Renal cortex interstitium (tissue), 11 donors: ENCODE data around the gene LINGO4. TPM values are rescaled to one million over a fixed set of nuclear protein-coding genes. Genes with fewer than 3 reads are reported as not detected.

ENCODE experiments used
- DNase-seq, 11 donors: peaks; one replicate each; pipeline ENCODE4 v3.0.0-alpha.2; 2013; ENCODE audit warnings: low read depth in 9 of 11, low spot score in 4 of 11; ENCODE audit errors: extremely low read depth in 1 of 11
- polyA plus RNA-seq, 3 donors: library from polyadenylated mRNA; unstranded; fragments of 120-200 nt; gene quantifications; one replicate each; pipeline ENCODE4 v1.2.1, GENCODE V29; 2013; ENCODE audit not compliant: insufficient read length in 3 of 3

Gene LINGO4
- polyA plus RNA-seq, 3 donors: 0.03 TPM; not detected in 2

DNA sequence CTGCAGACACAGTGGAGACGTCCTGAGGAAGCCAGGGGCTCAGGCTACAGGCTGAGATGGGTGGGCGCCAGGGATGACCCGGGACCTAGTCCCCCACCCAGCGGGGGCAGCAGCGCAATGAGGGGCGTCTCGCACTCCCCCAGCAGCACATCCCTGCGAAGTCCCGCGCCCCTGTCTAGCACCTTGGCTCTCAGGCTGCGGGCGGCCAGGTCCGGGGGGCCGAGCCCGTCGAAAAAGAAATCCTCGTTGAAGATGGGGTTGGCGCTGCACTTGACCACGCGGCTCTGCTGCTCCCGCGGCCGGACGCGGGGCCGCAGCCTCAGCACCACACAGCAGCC, 32.6 kb upstream of the LINGO4 start:
- no peak for DNase-seq

DNA sequence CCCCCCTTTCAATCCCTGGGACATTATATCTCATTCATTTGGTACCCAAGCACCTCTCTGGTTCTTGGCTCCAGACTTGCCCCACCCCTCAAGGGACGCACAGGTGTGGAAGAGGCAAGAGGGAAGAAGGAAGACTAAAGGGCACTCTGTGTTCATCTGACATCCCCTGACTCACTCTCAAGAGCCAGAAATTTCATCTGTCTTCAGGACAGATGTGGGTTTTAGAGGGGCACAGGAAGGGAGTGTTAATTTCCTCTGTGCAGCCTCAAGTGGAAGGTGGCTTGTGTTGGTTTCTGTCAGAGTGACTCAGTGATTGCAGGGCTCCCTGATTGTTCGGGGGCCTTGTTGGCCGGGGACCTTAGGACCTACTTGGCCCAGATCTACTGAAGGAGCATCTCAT, 32.0 kb upstream of the LINGO4 start:
- DNase-seq: no peak

DNA sequence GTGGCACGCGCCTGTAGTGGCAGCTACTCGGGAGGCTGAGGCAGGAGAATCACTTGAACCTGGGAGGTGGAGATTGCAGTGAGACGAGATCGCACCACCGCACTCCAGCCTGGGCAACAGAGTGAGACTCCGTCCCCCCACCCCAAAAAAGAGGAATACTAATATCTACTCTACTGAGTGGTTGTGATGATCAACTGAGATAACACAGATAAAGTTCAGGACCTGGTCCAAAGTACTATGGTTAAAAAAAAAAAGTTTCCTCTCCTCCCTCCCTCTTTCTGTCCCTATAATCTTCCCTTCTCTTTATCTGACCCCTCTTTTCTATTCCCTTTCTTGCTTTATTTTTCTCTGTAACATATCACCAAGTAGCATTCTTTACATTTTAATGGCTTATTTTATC, 30.4 kb upstream of the LINGO4 start:
- no peak for DNase-seq

DNA sequence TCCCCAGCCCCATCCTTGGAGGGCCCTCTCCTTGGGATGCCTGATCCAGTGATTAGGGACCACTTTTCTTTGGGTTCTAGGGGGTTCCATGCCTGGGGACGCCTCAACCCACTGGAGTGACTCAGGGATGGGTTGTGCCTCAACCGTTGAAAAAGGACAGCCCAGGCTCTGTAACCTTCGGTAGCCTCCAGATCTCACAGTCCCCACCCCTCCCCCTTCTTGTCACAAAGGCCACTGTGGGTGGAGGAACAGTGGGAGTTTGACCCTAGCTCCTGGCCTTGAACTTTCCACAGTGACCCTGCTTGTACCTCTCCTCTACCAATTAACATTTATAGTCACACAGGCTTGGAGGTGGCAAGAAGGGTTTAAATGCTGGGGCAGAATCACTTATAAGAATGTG, 29.0 kb upstream of the LINGO4 start:
- no peak for DNase-seq

DNA sequence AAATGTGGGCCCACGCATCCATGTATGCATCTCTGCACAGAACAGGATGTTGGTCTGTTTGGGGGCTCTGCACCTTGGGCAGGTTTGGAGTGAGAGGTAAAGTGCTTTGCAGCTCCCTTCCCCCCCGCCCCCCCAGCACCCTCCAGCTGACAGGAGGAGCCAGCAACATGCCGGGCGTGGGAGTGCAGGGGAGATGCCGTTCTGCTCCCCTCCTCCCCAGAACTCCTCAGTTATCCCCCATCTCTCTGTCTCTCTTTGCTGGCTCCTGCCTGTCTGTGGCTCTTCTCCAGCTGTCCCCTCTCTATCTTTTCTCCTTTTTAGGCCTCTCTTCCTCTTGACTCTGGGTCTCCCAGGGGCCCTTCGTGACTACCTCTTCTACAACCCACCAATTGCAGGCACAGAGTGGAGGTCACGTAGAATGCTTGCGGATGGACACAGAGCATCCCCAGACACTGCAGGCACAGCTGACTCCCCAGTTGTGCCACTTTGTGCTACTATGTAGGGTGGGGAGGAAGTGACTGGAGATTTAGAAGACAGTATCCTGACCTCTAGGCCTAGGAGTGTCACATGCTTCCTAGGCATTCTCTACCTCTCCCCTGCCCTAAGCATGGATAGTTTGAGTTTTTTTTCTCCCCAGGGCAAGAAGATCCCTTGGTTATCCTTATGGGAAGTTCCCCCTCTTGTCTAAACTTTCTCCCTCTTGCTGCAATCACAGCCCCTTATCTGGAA, 28.1 kb upstream of the LINGO4 start:
- DNase-seq: no peak

DNA sequence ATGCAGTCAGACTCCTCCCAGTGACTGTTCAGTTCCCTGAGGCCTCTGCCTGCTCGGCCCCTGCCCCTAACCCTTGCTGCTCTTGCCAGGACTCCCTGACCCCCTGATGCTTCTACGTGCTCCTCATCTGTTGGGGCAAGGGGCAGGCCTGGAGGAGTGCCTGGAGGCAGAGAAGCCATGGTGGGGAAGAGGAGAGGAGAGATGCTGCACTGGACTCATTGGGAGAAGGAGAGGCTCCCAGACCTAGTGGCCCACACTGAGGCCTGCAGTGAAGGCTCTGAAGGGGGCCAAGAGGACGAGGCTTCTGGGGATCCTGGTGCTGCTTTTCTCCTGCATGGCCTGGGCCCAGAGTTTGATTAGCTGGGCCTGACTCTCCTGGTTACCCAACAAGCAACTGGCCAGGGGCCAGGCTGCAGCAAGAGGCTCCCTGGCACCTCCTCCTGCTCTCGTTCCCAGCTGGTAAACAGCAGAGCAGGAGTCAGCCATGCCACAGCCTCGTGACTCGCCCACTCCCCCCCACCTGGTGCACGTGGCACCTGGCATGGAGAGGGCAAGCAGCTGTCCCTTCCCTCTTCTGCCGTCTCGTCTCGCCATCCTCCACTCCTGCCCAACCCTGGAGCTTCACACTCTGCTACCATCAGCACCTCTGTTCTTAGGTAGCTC, 27.2 kb upstream of the LINGO4 start:
- no peak for DNase-seq

DNA sequence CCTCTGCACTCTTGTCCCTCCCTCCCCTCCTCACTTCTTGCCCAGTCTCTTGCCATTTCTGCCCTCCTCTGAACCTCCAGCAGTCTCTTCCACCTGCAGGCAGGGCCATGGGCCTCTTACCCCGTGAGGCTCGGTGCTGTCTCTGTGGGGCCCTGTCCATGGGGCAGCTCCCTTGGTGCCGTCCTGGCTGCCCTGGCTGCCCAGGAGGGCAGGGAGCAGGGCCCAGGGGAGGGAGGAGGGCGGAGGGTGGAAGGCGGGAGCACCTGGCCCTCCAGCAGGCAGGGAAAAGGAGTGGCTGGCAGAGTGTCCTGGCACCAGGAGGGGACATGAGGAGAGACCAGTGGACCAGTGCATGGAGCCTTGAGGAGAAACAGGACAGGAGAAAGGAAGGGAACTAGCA, 26.4 kb upstream of the LINGO4 start, which contains the start of gene RORC:
RORC (minus strand) TSS at position 198 of the 400 bp plus-strand sequence; CDS start at position 160, 38 bp downstream.
- no peak for DNase-seq

DNA sequence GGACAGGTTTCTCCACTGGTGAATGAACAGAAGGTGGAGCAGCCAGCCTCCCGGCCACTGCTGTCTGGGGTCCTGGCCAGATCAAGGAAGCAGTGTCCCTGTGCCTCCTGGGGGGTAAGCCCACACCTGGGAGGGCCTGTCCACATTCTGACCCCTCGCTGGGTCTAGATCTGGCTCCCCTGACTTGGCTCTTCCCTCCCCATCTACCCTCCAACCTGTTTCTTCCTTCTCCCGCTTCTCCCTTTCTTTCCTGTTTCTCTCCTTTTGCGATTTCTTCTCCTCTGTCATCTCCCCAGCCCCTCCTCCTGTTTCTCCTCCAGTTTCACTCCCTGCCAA, 26.0 kb upstream of the LINGO4 start:
- DNase-seq: no peak

DNA sequence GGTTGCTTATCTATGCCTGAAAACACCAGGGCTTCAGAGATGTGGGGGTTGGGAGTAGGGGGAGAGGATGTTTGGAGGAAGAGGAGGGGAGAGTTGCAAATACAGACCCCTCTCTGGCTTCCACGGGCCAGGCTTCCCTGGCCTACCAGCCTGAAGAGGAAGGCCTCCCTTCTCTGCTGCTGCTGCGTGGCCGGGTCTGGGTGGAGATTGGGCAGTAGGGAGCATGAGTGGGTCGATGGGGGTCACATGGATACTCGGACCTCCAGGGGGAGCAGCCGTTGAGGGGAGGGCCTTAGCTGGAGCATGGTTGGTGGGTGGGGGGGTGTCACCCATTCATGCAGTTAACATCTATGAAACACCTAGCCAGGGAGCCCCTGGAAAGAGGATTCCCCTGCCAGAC, 24.8 kb upstream of the LINGO4 start:
- DNase-seq: no peak

DNA sequence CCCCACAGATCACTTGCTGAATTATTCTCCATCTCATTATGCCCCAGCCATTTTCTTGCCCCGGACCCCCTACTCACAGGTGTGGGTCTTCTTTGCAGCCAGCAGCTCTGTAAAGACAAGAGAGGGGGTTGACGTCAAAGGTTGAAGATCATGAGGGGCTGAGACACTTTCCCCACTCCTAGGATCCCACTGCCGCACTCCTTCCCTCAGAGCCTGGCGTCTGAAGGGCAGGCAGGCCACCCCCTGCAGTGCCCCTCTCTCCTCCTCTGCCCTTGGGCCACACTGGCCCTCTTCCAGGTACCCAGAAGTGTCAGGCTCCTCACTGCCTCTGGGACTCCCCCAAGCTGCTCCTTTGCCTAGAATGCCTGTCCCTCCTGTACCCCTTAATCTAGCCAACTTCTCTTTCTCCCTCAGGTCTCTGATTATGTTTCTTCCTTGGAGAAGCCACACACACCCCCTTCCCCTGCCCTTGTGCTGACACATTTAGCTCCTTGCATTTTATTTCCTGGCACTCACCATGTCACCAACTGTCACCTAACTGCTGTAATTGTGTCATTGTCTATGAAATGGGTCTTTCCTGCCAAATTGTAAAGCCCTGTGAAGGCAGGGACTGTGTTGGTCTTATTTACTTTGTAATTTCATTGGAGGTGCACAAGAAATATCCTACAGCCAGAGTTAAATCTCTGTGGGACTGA, 24.3 kb upstream of the LINGO4 start:
- no peak for DNase-seq

DNA sequence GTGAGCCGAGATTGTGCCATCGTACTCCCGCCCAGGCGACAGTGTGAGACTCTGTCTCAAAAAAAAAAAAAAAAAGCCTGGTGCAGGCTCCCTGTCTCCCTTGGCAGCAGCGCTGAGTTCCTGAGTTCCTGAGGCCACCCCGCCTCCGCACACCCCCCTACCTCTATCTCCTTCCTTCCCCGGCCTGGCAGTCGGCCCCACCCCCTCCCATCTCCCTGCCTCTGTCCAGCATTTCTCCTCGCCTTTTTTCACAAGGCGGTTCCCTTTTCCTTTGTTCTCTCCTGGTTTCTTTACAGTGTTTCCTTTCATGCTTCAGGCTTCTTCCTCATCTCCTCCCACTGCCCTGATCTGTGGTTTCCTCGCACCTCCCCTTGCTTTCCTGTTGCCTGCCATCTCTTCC, 23.7 kb upstream of the LINGO4 start:
- DNase-seq: peak in 5 of 11 donors; percentile 38 to 63 (median 57)

DNA sequence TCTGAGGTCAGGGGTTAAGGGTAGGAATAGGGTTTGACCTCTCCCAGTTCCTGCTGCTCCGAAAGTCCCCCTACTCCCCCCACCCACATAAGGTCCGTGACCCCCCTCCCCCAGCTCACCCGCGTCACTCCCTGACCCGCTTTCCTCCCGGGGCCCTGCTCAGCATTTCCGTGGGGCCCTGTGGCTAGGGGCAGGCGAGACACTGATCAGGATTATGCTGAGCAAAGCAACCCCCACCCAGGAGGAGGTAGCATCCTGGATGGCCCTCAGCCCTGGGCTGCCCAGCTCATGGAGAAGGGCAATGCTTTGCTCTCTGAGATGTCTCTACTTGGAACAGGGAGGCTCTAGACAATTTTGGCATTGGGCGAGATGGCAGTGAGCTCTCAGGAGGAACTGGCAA, 22.6 kb upstream of the LINGO4 start:
- DNase-seq: no peak

DNA sequence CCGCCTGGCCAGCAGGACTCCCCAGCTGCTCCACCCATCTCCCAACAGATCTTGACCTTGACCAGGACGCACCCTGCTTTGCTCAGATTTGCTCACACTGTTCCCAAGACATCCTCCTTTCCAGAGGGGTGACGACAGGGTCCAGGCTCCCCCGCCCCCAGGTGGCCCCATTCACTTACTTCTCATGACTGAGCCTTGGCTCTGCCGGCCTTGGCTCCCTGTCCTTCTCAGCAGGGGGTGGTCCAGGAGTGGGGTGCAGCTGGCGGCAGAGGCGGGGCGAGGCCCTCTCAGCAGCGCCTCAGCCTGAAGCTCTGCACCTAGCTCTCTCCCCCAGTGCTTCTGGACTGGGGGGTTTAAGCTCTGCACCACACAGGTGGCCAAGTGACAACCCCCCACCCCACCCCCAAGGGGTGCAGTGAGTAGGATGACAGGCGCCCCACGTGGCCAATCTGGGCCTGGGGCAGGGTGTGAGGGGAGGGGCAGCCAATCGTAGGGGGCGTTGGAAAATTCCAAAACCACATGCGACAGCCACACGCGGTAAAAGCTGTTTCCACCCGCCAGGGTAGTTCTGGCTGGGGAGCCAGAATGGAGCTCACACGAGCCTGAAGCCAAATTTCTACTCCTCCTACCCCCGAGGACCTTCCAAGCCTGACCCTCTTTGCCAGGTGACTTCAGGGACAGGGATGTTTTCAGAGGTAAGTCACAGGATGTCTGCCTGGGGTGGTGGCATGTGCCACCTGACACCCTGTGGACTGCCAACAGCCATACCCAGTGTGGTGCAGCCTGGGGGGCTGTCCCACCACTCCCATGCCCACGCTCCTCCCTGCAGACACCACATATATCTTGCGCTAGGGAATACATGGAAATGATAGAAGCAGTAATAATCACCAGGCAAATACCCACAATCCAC, 20.8 kb upstream of the LINGO4 start:
- no peak for DNase-seq

DNA sequence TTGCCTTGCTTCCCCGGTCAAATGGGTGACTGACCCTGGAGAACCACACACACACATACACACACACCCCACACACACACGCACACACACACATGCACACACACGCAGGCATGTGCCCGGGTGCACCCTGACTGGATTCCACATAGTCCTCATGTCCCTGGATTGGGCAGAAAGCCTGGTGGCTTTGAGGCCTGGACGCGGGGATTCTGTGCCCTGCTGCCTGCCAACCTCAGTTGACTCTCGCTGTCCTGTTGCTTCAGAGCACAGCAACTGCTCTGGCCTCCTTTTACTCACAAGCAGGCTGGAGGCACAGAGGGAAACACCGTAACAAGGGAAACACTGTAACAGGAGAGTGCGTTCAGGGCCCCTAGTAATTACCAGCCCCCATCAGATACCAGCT, 20.0 kb upstream of the LINGO4 start:
- DNase-seq: no peak

DNA sequence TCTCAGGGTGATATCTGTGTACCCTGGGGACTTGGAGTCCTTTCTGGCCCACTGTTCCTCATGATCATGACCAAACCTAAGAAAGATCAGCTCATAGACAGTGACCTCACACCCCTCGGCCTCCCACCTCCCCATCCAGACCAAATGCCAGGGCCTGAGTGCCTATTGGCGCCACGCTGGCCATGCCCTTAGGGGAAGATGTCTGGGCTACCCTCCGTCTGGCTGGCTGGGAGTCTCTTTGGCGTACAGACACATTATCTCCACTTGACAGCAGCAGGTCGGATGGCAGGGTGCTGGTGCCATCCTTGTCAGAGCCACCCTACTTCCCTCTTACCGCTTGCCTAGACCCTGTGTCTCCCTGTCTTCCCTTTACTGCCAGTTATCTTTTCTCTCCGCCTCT, 18.0 kb upstream of the LINGO4 start:
- DNase-seq: no peak

DNA sequence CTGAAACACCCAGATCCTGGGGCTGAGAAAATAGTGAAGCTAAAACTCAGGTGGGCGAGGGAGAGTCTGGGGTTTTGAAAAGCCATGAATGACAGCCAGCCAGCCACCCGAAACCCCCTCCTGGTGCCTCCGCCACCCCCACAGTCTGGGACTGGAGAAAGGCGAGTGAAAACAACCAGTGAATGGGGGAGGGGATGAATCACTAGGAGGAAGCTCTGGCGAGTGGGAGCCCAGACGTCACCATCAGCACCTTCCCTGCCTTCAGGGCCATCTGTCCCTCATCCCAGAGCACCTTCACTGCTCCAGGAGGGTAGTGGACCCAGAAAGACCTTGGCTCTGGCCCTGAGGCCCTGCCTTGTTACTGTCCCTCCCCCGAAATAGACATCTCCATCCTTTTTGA, 17.2 kb upstream of the LINGO4 start:
- DNase-seq: peak in 1 of 11 donors; percentile 26

DNA sequence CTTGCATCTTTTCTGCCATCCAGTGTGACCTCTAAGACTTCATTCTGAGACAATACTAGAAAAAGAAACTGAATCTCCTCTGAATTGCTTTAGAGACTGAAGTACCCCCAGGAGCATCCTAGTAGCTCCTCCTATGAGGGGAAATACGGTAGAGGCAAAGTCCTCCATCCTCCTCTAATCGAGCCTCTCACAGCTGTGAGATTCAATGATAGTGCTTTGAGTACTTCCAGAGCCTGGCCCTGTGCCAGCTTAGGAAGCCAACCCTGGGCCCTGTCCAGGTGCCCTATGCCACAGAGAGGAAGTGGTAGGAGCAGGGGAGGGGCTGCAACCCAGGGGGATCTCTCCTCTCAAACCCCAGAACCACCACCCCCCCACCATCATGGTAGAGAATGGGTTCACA, 15.7 kb upstream of the LINGO4 start:
- no peak for DNase-seq

DNA sequence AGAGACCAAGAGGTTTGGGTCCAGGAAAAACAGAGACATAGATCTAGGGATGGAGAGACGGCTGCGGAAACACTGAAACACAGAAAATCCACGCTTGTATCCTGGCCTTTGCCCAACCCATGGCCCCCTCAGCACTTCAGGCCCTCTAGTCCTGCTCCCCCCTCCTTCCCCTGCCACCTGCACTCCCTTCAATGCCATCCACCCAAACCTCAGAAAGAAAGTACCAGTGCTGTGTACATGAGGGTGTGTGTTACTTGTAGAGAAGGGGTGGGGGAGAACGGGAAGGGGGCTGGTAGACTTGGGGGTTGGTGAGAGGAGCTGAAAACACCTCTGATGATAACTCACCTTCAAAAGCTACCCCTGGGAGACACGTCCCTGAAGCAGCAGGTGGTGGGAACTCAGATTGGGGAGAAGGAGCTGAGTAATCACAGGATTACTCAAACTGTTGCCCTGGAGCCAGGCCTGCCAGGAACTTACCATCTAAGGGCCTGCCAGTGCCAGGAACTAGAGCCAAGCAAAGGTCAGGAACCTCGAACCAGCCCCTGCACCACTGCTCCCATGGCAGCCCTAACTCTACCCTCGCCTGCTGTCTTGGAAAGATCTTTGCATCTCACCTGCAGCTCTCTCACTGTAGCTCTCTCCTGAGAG, 14.9 kb upstream of the LINGO4 start:
- DNase-seq: no peak

DNA sequence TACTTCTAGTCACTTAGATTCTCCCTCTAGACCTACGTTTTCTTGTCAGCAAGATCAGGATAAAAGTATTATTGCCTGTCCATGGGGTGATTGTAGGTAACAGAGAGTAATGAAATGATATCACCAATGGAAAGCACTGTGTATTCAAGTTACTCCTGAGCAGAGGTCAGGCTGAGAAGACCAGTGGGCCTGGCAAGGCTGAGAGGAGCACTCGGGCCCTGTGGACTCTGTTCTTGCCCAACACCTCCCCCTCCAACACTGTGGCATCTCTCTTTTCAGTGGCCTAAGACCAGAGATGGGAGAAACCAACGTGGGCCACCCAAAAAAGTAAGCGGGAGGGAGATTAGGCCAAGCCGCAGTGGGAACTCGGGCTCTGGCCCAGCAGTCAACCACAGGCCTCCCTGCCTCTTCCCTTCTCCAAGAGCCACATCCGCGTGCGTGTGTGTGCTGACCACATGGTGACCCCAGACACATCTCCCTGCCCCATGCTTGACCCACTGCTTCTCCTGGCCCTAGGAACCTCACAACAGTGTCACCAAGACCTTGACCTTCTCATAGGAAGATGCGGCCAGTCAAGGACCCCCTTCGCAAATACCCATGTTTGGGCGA, 14.1 kb upstream of the LINGO4 start:
- no peak for DNase-seq
